Right forelimb (tissue), 1 donor: ENCODE data around the gene PEPD.
A peak's percentile ranks its signal among the peaks of the same experiment; 100 is the strongest.

Source experiments
- DNase-seq: peaks from one replicate; pipeline ENCODE4 v3.0.0-alpha.2; 2018

Gene PEPD

DNA sequence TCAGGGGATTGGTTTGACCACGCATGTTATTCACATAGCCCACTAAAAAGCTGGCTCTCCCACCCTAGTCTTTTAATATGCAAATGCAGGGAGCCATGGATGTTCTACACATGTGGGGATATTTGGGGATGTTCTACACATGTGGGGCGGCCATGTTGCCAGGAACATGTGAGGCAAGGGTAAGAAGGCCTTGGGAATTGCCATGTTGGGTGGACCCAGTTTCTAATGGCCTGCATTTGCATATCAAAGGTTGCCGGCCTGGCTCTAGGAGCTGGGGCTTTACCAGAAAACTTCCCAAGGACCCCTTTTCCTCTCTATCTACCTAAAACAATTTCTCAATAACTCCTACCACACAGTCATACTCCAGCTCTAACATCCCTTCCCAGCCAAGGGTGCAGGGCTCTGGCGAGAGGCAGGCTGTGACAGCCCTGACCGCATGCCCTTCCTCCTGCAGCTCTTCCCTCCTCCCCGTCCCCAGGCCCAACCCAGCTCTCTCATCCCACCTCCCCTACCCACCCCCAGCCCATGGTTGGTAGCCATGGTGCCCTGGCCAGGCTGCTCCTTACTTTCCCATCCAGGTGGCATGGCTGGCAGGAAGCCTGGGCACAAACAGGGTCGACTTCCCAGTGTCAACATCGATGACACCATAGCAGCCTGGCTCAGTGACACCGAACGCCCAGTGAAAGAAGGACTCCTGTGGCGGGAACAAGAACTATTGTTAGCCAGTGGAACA lies 11.0 kb downstream of the PEPD start:
- DNase-seq, result no peak

DNA sequence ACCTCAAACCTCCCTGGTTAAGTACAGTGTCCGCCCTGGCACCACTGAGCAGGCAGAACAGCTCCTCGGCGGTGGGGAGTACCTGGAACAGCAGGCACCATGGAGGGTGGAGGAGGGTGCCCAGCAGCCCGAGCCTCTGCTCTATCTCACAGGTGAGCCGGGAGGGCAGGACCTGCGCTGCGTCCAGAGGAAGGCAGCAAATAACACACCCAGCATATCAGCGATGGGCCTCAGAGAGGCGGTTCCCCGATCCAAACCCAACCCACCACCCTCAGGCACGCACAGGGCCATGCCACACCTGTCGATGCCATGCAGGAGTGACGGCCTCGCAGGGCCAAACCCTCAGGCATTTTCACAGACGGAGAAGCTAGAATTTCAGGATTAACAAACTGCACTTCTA lies 11.8 kb downstream of the PEPD start:
- no peak for DNase-seq

DNA sequence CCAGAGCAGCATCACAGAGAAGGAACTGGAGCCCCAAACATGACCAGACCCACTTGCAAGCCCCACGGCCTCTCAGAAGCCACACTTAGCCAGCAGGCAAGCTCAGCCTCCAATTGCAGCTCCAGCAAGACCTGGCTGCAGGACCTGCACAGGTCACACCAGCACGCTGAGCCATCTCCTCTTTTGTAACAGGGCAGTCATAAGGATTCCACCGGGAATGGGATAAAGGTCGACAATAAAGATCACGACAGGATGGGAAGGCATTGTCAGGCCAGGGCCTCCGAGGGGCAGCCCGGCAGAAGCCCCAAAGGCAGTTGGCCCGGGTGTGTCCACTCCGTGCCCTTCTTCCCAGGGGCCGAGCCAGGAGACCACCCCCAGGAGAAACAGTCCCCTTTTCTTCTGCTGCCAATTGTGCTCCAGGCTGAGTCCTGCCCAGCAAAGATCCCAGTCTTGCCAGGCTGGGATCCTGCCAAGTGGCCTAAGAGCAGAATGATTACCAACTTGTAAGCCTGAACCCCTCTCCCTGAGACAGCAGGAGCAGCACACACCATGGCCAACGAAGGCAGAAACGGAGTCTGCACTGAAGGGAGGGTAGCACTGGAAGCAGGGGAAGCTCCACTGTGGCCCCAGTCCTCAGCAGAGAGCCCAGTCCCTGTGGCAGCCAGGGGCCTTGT lies 12.5 kb downstream of the PEPD start:
- DNase-seq, result no peak

DNA sequence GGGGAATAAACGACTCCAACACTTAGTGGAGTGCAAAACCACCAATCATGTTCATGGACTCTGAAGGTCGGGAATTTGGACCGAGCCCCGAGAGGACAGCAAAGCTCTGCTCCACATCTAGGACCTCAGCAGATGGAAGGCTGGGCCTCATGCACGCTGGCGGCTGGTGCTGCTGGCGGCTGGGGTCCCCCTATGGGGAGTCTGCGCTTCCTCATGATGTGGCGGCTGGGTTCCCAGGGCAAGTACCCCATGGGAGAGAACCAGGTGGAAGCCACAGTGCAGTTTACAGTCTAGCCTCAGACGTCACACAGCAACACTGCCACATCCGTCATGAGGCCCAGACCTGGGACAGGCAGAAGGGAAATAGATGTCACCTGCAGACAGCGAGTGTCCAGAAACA lies 13.2 kb downstream of the PEPD start:
- no peak for DNase-seq

DNA sequence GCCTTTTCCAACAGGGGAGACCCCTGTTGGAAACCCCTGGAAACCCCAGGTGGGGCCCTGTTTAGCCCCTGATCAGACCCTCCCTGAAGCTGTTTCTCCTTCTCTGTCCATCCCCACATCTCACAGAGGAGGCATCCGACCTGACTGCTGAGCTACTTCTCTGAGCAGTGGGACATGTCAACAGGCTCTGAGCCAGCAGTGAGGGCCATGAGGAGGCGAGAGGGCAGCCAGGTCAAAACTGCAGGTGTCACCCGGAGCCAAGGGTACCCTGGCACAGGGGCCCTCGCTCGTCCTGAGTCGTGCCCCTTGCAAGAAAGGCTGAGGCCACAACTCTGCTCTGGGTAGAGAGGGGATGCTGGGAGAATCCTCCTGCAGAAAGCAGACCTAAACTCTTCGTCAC lies 13.6 kb downstream of the PEPD start:
- no peak for DNase-seq

DNA sequence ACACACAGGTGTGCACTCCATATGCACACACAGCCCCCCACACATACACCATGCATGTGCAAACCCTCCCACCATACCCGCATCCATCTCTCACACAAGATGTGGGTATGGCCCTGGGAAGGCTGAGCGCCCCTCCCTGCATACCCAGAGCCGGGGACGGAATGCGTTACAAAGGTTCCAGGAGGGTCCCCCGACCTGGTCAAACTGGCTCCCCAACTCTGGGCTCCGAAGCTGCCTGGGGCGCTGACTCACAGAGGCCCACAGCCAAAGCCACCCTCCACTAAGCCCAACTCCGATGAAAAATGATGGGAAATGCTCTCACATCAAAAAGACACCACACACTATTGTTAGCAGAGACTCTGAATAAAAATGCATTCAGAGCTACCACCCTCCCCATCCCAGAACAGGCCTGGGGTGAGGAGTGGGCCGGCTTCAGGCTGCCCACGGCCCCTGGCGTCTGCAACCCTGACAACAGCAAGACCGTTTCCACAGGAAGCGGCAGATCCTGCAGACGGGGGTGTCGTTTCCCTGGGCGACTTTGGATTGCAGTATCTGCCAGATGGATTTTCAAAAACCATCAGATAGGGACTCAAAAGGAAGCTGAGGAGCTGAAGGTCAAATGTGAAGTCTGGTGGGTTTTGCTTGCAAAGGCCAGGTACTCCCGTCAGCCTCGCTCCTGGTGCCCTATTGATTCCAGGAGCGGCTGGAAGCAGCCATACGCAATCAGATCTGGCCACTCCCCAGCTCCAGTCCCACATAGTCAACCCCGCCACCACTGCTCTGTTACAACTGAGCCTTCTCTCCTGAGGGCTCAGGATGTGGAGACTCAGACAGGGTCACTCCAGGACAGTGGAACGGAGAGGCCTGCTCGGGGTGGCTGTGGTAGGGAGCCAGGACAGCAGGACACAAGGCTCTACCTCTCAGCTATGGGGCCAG lies 14.3 kb downstream of the PEPD start:
- DNase-seq, result no peak

DNA sequence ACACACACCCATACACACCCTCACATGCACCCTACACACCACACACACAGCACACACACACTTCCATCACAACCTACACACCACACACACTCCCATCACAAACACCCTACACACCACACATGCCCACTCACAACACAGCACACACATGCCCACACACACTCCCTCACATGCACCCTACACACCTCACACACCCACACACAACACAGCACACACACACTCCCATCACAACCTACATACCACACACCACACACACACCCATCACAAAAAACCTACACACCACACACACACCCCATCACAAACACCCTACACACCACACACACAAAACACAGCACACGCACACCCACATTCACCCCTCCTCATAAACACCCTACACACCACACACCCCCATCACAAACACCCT lies 15.1 kb downstream of the PEPD start:
- no peak for DNase-seq

DNA sequence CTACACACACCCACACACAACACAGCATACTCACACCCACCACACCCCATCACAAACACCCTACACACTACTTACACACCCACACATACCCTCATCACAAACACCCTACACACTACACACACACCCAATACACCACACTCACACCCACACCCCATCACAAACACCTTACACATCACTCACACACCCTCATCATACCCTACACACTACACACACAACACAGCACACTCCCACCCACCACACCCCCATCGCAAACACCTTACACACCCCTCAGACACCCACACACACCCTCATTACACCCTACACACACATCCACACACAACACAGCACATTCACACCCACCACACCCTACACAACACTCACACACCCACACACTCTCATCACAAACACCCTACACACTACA lies 15.8 kb downstream of the PEPD start:
- no peak for DNase-seq

DNA sequence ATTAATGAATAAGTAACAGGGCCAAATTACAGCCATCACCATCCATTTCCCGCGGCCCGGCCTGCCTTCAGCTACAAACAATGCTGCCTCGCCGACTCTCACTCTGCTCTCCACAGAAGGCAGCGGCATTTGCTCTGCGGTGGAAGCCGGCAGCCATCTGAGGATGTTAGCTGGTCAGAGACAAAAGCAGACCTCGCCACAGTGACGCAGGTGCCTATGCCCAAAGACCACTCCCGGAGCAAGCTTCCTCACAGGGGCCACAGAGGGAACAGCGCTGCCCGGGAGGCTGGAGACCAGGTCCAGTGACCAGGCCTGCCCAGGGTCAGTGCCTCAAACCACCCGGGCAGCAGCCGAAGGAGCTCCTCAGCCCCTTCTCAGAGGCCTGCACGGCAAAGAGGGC lies 16.4 kb downstream of the PEPD start:
- no peak for DNase-seq

DNA sequence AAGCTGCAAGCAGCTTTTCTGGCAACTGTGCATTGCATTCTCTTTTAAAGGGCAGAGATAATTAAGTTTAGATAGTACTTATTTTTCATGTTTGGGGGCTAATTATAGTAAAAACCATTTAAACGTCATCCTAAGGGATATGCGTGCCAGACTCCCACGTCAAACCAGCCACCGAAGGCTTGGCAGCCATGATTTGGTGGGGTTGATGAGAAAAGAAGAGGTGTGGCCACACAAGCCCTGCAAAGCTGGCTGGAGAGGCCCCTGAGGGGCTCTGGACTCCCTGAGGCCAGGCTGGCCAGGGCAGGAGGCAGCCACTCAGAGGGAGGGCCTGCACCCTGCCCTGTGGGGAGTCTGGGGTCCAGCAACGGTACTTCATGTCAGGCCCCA lies 17.5 kb downstream of the PEPD start:
- DNase-seq, result no peak

DNA sequence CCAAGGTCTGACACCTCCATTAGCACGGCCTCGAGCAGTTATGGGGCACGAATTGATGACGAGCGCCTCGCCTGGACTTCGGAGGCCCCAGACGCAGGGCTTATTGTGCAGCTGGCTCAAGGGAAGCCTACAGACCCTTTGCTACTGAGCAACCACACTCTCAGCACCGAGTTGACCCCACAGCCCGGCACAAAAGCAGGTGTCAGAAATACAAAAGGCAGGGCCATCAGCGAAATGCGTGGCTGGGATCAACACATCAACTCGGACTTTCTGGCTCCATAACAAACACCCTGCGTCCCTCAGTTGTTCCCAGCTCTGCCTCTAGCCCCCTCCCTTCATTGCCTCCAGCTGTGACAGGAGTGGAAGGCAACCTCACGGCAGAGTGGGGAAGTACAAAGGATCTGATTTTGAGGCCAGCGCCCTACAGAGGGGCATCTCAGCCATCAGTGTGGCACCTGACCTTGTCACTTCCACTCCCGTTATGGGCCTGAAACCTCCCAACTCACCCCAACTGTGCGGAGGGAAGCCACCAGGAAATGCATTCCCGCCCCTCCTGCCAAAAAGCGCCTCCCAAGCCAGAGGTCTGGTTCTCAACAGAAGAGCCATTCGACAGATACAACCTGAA lies 18.0 kb downstream of the PEPD start:
- no peak for DNase-seq

DNA sequence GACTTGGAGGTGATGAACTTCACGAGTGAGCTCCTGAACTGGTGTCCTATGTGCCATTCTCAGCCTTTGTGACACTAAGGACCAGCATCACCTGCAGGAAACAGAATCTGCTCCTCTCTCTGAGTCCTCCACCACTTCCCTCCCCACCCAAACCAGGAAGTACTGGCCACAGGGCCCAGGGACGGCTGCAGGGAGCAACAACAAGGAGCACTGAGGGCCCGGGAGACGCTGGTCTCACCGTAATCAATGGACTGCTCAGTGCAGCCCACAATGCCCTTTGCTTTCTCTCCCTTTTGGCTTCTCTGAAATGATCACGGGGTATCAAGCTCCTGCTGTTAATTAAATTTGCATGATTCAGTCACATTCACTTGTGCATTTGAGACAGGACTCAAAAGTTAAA lies 18.6 kb downstream of the PEPD start:
- DNase-seq, result peak; percentile 30

DNA sequence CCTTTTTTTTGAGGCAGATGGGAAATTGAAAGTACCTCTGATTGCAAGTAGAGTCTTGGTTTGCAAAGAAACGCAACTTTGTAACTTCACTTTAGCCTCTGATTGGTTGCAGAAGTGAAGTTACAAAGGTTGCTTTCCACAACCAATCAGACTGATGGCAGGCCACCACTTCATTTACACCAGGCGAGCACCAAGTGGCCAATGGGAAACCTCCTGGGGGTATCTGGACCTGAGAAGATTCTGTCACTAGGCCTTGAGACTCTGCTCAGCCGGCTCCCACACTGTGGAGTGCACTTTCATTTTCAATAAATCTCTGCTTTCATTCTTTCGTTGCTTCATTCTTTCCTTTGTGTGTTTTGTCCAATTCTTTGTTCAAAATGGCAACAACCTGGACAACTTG lies 19.1 kb downstream of the PEPD start:
- no peak for DNase-seq

DNA sequence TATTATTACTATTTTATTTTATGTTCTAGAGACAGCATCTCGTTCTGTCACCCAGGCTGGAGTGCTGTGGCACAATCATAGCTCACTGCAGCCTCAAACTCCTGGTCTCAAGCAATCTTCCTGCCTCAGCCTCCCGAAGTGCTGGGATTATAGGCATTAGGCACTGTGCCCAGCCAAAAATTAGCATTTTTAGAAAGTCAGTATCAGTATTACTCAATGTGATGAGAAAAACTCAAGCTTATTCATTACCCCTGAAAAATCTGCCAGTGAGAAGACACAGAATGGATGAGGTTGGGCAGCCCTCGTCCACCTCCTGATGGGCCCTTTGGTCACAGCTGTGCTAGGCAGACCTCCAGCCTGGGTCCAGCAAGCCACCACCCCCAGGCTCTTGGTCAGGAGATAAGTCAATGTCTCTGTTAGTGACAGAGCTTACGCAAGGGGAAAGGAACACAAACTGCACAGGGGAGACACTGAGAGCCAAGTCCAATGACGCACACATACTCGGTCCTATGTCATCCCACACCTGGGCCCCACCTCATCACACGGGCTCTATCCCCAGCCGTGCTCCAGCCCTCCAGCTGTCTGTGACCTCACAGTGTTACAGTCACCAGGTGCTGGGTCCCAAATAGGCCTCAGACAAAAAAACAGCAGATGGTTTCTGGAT lies 19.8 kb downstream of the PEPD start:
- peak; percentile 30 for DNase-seq

DNA sequence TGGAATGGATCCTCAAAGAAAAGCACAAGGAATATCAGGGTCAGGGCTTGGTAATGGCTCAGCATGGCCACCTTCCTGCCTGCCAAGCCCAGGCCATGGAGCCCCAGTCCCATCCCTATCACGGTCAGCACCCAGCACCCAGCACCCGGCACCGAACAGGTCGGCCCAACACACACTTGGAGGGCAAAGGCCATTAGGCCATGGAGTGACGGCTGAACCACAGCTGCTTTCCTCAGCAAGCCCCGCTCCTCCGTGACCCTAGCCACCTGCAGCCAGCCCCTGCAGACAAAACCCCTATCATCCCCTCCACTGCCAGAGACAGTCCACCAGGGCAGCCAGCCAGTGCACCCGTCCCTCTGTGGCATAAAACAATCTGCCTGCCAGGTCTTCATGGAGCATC lies 20.6 kb downstream of the PEPD start:
- DNase-seq, result no peak

DNA sequence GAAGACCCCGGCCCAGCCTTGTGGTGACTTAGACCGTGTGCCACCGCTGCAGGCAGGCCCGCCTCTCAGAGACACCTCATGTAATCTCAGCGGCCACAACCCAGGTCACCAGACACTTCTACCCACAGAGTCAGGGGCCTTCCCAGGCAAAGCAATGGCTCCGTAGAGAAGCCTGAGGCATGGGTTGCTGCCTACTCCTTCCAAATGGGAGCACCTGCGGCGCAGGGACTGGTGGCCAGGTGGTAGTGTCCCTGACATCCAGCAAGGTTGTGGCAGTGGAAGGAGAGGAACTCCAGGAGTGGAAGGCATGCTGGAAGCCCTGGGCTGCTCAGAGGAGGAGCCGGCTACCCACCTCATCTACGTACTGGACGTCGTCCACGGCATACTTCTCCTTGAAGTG lies 21.0 kb downstream of the PEPD start:
- no peak for DNase-seq

DNA sequence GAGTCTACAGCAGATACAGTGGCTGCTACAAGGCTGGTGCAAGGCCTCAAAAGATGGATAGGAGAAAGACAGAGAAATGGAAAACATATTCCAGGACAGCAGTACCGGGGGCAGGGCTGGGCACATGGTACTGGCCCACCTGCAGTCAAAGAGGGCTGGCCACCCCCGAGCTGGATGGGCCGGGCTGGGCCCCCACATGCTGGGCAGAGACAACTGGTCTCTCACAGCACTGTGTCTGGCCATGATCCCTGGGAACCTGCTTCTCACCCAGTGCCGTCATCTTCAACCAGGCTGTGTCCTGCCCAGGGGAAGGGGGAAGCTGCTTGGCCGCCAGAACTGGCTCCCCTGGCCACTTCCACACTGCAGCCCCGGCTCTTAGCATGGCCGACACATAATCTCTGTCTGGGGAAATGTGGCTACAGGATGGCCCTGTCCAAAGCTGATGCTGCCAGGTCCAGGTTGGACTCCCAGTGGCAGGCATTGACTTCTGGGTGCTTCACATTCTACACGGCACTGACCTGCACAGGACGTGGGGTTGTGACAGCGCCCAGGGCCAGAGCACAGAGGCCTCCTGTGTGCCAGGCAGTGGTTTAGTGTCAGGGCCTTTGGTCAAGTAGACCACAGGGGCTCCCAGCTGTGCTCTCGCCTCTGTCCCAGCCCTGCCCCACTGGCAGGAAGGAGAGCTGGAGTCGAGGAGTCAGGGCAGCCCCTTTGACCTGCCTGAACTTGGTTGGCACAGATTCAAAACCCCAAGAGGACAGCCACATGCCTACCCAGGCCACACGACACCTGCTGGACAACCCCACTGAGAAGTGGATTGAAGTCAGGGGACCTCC lies 21.7 kb downstream of the PEPD start:
- DNase-seq, result no peak

DNA sequence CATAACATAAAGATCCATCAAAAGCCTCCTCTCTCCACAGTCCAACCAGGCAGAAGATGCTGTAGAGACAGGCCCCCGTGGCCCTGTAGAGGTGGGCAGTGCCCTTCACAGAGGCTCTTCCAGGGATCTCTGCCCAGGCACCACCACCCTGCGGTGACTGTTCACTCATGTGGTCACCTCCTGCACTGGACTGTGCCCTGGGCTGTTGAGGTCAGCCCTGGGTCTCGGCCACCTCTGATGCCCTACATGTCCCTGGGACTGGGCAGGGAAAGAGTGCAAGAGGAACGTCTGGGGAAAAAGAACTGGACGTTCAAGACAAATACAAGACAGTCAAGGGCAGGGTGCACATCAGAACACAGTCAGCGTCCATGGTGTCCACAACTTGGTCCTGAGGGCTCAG lies 22.3 kb downstream of the PEPD start:
- DNase-seq, result no peak

DNA sequence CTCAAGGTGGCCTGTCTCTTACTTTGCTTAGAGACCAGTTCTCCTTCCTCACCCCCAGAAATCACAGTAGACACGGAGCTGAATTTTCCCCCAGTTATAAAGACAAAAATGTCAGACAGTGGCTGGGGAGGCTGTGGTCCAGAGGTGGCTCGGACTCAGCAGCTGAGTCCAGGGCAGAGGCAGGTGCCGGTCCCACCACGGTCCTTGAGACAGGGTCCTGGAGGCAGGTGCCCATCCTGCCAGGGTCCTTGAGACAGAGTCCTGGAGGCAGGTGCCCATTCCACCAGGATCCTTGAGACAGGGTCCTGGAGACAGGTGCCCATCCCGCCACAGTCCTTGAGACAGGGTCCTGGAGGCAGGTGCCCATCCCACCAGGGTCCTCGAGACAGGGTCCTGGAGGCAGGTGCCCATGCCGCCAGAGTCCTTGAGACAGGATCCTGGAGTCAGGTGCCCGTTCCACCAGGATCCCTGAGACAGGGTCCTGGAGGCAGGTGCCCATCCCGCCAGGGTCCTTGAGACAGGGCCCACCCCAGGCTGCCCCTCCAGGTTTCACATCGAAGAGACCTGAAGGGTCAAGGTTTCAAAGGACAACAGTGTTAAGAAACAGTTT lies 23.1 kb downstream of the PEPD start:
- no peak for DNase-seq

DNA sequence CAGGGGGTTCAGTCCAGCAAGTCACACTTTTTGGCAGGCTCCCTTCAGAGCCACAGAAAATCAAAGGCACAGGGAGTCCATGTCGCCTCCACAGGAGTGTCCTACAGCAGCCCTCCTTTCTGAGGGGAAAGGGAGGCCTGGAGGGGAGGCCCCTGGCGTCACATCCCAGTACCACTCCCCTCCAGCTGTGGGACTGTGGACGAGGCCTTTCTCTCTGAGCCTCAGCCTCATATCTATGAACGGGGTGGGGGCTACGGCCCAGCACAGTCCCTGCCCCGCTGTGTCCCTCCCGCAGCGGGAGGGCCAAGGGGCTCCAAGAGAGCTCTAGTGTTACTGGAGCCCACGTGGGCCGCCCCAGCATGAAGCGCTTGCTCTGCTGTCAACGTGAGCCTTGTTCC lies 23.8 kb downstream of the PEPD start:
- no peak for DNase-seq

DNA sequence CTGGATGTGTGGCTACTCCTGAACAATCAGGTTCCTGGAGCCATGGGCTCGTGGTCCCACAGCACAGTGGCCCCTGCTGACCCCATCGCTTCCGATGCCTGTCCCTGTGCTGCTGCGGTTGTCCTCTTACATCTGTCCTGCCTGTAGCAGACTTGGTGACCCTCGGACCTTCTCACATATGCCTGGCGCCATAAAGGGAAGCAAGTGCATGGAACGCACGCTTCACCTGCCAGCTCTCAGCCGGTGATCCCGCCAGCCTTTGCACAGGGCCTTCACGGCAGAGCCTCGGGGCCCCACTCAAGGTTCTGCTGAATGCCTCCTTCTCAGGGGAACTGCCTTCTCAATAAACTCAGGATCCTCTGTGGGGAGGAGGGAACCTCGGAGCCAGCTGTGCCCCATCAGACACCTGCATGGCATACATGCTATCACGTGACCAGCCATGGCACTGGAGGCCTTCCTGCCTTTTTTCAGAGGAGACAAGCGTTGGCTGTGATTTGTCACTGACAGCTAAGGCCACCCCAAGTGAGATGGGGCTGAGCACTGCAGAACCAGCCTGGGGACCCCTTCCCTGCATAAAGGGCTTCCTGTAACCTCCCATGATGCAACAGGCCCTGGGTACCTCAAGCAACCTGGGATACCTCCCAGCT lies 24.3 kb downstream of the PEPD start:
- DNase-seq, result no peak
